ENCODE data around the gene PATJ.

The PATJ gene

DNA sequence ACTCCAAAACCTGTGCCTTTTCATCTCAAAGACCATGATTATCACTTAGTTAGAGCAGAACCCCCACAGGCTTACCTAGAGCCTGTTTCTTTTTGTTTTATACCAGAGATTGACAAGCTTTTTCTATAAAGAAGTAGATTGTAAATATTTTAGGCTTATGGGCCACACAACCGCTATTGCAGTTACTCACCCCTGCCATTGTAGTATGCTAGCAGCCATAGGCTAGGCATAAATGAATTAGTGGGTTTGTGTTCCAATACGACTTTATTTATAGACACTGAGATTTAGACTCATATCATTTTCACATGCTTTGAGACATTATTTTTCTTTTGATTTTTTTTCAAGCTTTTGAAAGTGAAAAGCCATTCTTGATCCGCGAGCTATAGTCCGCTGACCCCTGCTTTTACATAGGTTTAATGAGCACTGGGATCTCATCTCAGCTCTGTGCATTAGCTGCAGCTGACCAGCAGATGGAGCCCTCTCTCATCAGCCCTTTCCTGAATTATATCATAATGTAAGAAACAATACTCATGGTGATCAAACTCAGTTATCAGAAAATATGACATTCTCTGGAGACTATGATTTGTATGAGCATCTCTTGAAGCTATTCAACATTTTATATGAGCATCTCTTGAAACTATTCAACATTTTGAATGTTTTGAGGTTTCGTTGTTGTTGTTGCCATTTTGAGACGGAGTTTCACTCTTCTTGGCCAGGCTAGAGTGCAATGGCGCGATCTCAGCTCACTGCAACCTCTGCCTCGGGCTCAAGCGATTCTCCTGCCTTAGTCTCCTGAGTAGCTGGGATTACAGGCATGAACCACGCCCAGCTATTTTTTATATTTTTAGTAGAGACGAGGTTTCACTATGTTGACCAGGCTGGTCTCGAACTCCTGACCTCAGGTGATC lies 340.4 kb downstream of the PATJ start:
- Histone ChIP-seq H2AFZ (ENCODE audit: low read depth, low read length) (no peak overlapping the region), H2BK120ac (ENCODE audit: low read depth, low read length) (no peak overlapping the region), H2BK15ac (ENCODE audit: low read depth, poor library complexity, severe bottlenecking) (no peak overlapping the region), H3K4me1 (ENCODE audit: control insufficient read depth, insufficient read depth, low read depth, low read length) (no peaks in the 10 kb centered on the region), H3K23ac (ENCODE audit: low read length in 2 of 2) (no peak overlapping the region), H2BK12ac (ENCODE audit: low read length in 2 of 2) (no peak overlapping the region), H3K9ac (ENCODE audit: low read length) (no peak overlapping the region), H3K79me1 (replicated peaks; ENCODE audit: low read length, poor library complexity, severe bottlenecking) (no peaks in the 10 kb centered on the region), H3K36me3 (ENCODE audit: control insufficient read depth in 1 of 2, insufficient read depth in 2 of 2, low read depth in 1 of 2, low read length in 2 of 2) (peaks cover 0 to 9% of the 10 kb centered on the region in 2 experiments), H3K27me3 (ENCODE audit: control insufficient read depth in 1 of 2, insufficient read depth in 1 of 2, low read length in 2 of 2) (no peaks in the 10 kb centered on the region), H3K9me3 (ENCODE audit: control insufficient read depth, low read length) (no peaks in the 10 kb centered on the region), H2AK5ac (ENCODE audit: low read length, severe bottlenecking) (no peak overlapping the region), H3K4me3 (ENCODE audit: insufficient read depth in 1 of 2, low read depth in 1 of 2, low read length in 2 of 2) (no peak overlapping the region), H3K4ac (ENCODE audit: low read depth in 1 of 2, low read length in 2 of 2) (no peak overlapping the region), H2BK5ac (ENCODE audit: low read depth, low read length, poor library complexity, severe bottlenecking) (no peak overlapping the region), H4K8ac (ENCODE audit: low read length) (no peak overlapping the region), H3K27ac (ENCODE audit: low read length, poor library complexity, severe bottlenecking) (no peak overlapping the region), H3K14ac (ENCODE audit: low read length in 2 of 2) (no peak overlapping the region), H4K91ac (ENCODE audit: low read length) (no peak overlapping the region), H3K18ac (ENCODE audit: low read depth in 1 of 2, low read length in 2 of 2) (no peak overlapping the region), H3K4me2 (ENCODE audit: low read length, poor library complexity, severe bottlenecking) (no peak overlapping the region)
- 84% methylated on average over 12 of the region's 14 CpGs for WGBS
- peak; percentile 53 for DNase-seq

DNA sequence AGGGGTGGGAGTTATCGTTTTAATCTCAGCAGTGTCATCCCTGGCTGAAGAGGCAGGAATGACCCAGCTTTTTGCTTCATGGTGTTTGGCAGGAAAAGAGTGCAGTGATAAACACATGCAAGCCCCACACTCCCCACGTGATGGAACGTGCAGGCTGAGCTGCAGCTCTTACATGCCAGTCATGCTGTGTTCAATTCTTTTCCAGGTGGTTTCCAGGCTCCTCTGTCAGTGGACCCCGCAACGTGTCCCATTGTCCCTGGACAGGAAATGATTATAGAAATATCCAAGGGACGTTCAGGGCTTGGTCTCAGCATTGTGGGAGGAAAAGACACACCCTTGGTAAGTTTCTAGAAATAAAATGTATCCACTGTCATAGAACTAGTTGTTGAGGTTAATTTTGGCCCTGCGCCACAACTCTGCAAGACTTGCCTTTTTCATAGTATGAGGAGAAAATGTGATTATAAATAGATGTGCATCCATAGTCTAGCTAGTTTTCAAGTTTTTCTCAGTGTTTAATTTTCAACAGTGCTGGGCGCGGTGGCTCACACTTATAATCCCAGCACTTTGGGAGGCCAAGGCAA lies 342.1 kb downstream of the PATJ start:
- Histone ChIP-seq H3K27ac (ENCODE audit: low read length, poor library complexity, severe bottlenecking) (no peak overlapping the region), H2AFZ (ENCODE audit: low read depth, low read length) (no peak overlapping the region), H3K14ac (ENCODE audit: low read length in 2 of 2) (no peak overlapping the region), H3K9ac (ENCODE audit: low read length) (no peak overlapping the region), H2BK12ac (ENCODE audit: low read length in 2 of 2) (no peak overlapping the region), H3K27me3 (ENCODE audit: control insufficient read depth in 1 of 2, insufficient read depth in 1 of 2, low read length in 2 of 2) (no peaks in the 10 kb centered on the region), H4K8ac (ENCODE audit: low read length) (no peak overlapping the region), H2BK120ac (ENCODE audit: low read depth, low read length) (no peak overlapping the region), H3K79me1 (replicated peaks; ENCODE audit: low read length, poor library complexity, severe bottlenecking) (no peaks in the 10 kb centered on the region), H3K23ac (ENCODE audit: low read length in 2 of 2) (no peak overlapping the region), H2BK5ac (ENCODE audit: low read depth, low read length, poor library complexity, severe bottlenecking) (no peak overlapping the region), H3K4me1 (ENCODE audit: control insufficient read depth, insufficient read depth, low read depth, low read length) (no peaks in the 10 kb centered on the region), H3K9me3 (ENCODE audit: control insufficient read depth, low read length) (no peaks in the 10 kb centered on the region), H2AK5ac (ENCODE audit: low read length, severe bottlenecking) (no peak overlapping the region), H2BK15ac (ENCODE audit: low read depth, poor library complexity, severe bottlenecking) (no peak overlapping the region), H3K4me3 (ENCODE audit: insufficient read depth in 1 of 2, low read depth in 1 of 2, low read length in 2 of 2) (no peak overlapping the region), H3K18ac (ENCODE audit: low read depth in 1 of 2, low read length in 2 of 2) (no peak overlapping the region), H3K4me2 (ENCODE audit: low read length, poor library complexity, severe bottlenecking) (no peak overlapping the region), H4K91ac (ENCODE audit: low read length) (no peak overlapping the region), H3K36me3 (ENCODE audit: control insufficient read depth in 1 of 2, insufficient read depth in 2 of 2, low read depth in 1 of 2, low read length in 2 of 2) (peaks cover 0 to 9% of the 10 kb centered on the region in 2 experiments), H3K4ac (ENCODE audit: low read depth in 1 of 2, low read length in 2 of 2) (no peak overlapping the region)
- WGBS: 86% methylated on average over 9 of the region's 9 CpGs
- DNase-seq: no peak

DNA sequence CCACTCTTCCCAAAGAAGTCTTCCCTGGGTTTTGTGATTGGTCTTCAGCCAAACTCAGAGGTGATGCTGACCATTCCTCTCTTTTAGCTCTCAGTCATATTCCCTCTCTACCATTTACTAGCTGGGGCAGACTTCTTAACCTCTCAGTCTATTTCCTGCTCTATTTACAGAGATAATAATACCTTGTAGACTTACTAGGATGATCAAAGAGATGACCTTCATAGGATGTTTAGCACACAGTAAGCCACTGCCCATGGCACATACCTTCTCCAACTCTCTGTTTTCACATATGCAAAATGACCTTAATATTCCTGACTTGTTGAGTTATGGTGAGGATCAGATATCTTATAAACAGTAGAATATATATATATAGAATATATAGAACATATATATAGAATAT lies 346.2 kb downstream of the PATJ start:
- Histone ChIP-seq H3K4me1 (ENCODE audit: control insufficient read depth, insufficient read depth, low read depth, low read length) (peaks cover 1% of the 10 kb centered on the region), H3K4me2 (ENCODE audit: low read length, poor library complexity, severe bottlenecking) (no peak overlapping the region), H2BK5ac (ENCODE audit: low read depth, low read length, poor library complexity, severe bottlenecking) (no peak overlapping the region), H3K27me3 (ENCODE audit: control insufficient read depth in 1 of 2, insufficient read depth in 1 of 2, low read length in 2 of 2) (no peaks in the 10 kb centered on the region), H2BK12ac (ENCODE audit: low read length in 2 of 2) (no peak overlapping the region), H3K4ac (ENCODE audit: low read depth in 1 of 2, low read length in 2 of 2) (no peak overlapping the region), H4K91ac (ENCODE audit: low read length) (no peak overlapping the region), H2AK5ac (ENCODE audit: low read length, severe bottlenecking) (no peak overlapping the region), H3K14ac (ENCODE audit: low read length in 2 of 2) (no peak overlapping the region), H3K18ac (ENCODE audit: low read depth in 1 of 2, low read length in 2 of 2) (no peak overlapping the region), H2BK15ac (ENCODE audit: low read depth, poor library complexity, severe bottlenecking) (no peak overlapping the region), H3K79me1 (replicated peaks; ENCODE audit: low read length, poor library complexity, severe bottlenecking) (no peaks in the 10 kb centered on the region), H4K8ac (ENCODE audit: low read length) (no peak overlapping the region), H3K27ac (ENCODE audit: low read length, poor library complexity, severe bottlenecking) (no peak overlapping the region), H2AFZ (ENCODE audit: low read depth, low read length) (no peak overlapping the region), H3K9ac (ENCODE audit: low read length) (no peak overlapping the region), H2BK120ac (ENCODE audit: low read depth, low read length) (no peak overlapping the region), H3K9me3 (ENCODE audit: control insufficient read depth, low read length) (no peaks in the 10 kb centered on the region), H3K36me3 (ENCODE audit: control insufficient read depth in 1 of 2, insufficient read depth in 2 of 2, low read depth in 1 of 2, low read length in 2 of 2) (peaks cover 0 to 9% of the 10 kb centered on the region in 2 experiments), H3K23ac (ENCODE audit: low read length in 2 of 2) (no peak overlapping the region), H3K4me3 (ENCODE audit: insufficient read depth in 1 of 2, low read depth in 1 of 2, low read length in 2 of 2) (no peak overlapping the region)
- no peak for DNase-seq

DNA sequence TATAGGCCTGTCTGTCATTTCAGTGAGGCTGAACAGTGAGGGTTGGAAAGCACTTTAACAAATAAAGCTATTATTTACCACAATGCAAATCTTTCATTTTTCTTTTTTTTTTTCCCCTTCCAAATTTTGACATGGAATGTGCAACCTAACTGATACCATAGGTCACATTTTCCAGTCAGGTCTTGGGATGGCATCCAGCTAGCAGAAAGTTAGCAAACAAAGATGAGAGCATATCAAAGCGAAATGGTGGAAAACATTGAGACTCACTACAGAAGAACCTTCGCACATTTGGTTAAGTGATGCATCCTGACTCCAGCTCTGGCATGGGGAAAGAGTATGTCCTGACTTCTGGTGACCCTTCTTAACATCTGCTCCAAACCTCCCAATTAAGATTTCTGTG lies 347.3 kb downstream of the PATJ start:
- no peak overlapping the region for H2BK12ac ChIP-seq (ENCODE audit: low read length in 2 of 2)
- peaks cover 1% of the 10 kb centered on the region for H3K4me1 ChIP-seq (ENCODE audit: control insufficient read depth, insufficient read depth, low read depth, low read length)
- 92% methylated on average over 2 of the region's 2 CpGs for WGBS
- no peak overlapping the region for H3K27ac ChIP-seq (ENCODE audit: low read length, poor library complexity, severe bottlenecking)
- no peak overlapping the region for H3K14ac ChIP-seq (ENCODE audit: low read length in 2 of 2)
- H3K9me3 ChIP-seq (ENCODE audit: control insufficient read depth, low read length): no peaks in the 10 kb centered on the region
- H2BK5ac ChIP-seq (ENCODE audit: low read depth, low read length, poor library complexity, severe bottlenecking): no peak overlapping the region
- no peak overlapping the region for H2BK15ac ChIP-seq (ENCODE audit: low read depth, poor library complexity, severe bottlenecking)
- no peak overlapping the region for H4K91ac ChIP-seq (ENCODE audit: low read length)
- no peaks in the 10 kb centered on the region for H3K79me1 ChIP-seq (replicated peaks; ENCODE audit: low read length, poor library complexity, severe bottlenecking)
- no peak overlapping the region for H3K4ac ChIP-seq (ENCODE audit: low read depth in 1 of 2, low read length in 2 of 2)
- H3K36me3 ChIP-seq (ENCODE audit: control insufficient read depth in 1 of 2, insufficient read depth in 2 of 2, low read depth in 1 of 2, low read length in 2 of 2): peaks cover 0 to 6% of the 10 kb centered on the region in 2 experiments
- H3K9ac ChIP-seq (ENCODE audit: low read length): no peak overlapping the region
- no peak overlapping the region for H3K4me3 ChIP-seq (ENCODE audit: insufficient read depth in 1 of 2, low read depth in 1 of 2, low read length in 2 of 2)
- no peaks in the 10 kb centered on the region for H3K27me3 ChIP-seq (ENCODE audit: control insufficient read depth in 1 of 2, insufficient read depth in 1 of 2, low read length in 2 of 2)
- H3K18ac ChIP-seq (ENCODE audit: low read depth in 1 of 2, low read length in 2 of 2): no peak overlapping the region
- H4K8ac ChIP-seq (ENCODE audit: low read length): no peak overlapping the region
- DNase-seq: no peak
- H2BK120ac ChIP-seq (ENCODE audit: low read depth, low read length): no peak overlapping the region
- H3K23ac ChIP-seq (ENCODE audit: low read length in 2 of 2): no peak overlapping the region
- no peak overlapping the region for H2AK5ac ChIP-seq (ENCODE audit: low read length, severe bottlenecking)
- H3K4me2 ChIP-seq (ENCODE audit: low read length, poor library complexity, severe bottlenecking): no peak overlapping the region
- no peak overlapping the region for H2AFZ ChIP-seq (ENCODE audit: low read depth, low read length)

All from mesenchymal stem cell (in vitro differentiated cells and primary cell).